CD4-positive, alpha-beta T cell (primary cell): Measurements from ENCODE around the gene MCU. TPM values are rescaled to one million over a fixed set of nuclear protein-coding genes. Genes with fewer than 3 reads are reported as not detected.
"Not testable (repeated sequence)": the region's sequence is repeated elsewhere in the genome, so short reads cannot be mapped to it uniquely, and the experiment has no call there.

ENCODE experiments used
- ATAC-seq: fragments of 200-7000 bp; cut with Tn5 transposase; one replicate; pipeline ENCODE4 v1.10.0; 2022; ENCODE audit warnings: mild to moderate bottlenecking; ENCODE audit not compliant: poor library complexity
- CTCF ChIA-PET: fragments of 350-600 bp; sonication (Branson Sonifier 250); formaldehyde crosslinking; loops from one replicate; lab custom pipeline; 2021; ENCODE audit warnings: antibody characterized with exemption, inconsistent platforms; lab: Charles Lee
- POLR2A ChIA-PET: fragments of 350-600 bp; sonication (Branson Sonifier 250); formaldehyde crosslinking; loops from one replicate; lab custom pipeline; 2021; ENCODE audit warnings: antibody characterized with exemption, inconsistent platforms; lab: Charles Lee
- DNase-seq, 14 experiments: peaks; one replicate each; pipeline ENCODE4 v3.0.0-alpha.2; 2013 to 2020; ENCODE audit warnings: mixed read lengths in 2 of 14
- H3K27ac ChIP-seq, 2 donors: one replicate each; pipeline versions ENCODE4 v1.5.1 to v1.7.0; 2013; ENCODE audit warnings: low read length in 2 of 2, low read depth in 1 of 2, mild to moderate bottlenecking in 1 of 2
- H3K27me3 ChIP-seq, 2 experiments: 1 replicate in 1 of 2; 2 replicates in 1 of 2; pipeline versions ENCODE4 v1.6.1 to v1.7.0; 2013; ENCODE audit warnings: low read length in 2 of 2, control low read depth in 1 of 2, mild to moderate bottlenecking in 1 of 2, moderate library complexity in 1 of 2; ENCODE audit not compliant: insufficient read depth in 2 of 2, control insufficient read depth in 1 of 2
- H3K36me3 ChIP-seq: one replicate; pipeline ENCODE4 v1.6.1; 2013; ENCODE audit warnings: low read length, control low read depth; ENCODE audit not compliant: insufficient read depth
- H3K4me1 ChIP-seq: one replicate; pipeline ENCODE4 v1.6.1; 2013; ENCODE audit warnings: low read length, control low read depth; ENCODE audit not compliant: insufficient read depth
- H3K4me3 ChIP-seq: one replicate; pipeline ENCODE4 v1.5.1; 2013; ENCODE audit warnings: mild to moderate bottlenecking, low read length, moderate library complexity
- H3K9me3 ChIP-seq, 2 experiments: 1 replicate in 1 of 2; 2 replicates in 1 of 2; pipeline versions ENCODE4 v1.6.1 to v1.7.0; 2013; ENCODE audit warnings: low read length in 2 of 2, mild to moderate bottlenecking in 2 of 2, control low read depth in 1 of 2, moderate library complexity in 1 of 2; ENCODE audit not compliant: control insufficient read depth in 1 of 2, insufficient read depth in 1 of 2
- H3K27ac Mint-ChIP-seq: one replicate; pipeline ENCODE4 v1.8.0; 2020; ENCODE audit warnings: mixed read lengths
- H3K27me3 Mint-ChIP-seq: one replicate; pipeline ENCODE4 v1.8.0; 2021; ENCODE audit warnings: mixed read lengths
- H3K36me3 Mint-ChIP-seq: one replicate; pipeline ENCODE4 v1.8.0; 2021; ENCODE audit warnings: low read depth, mixed read lengths
- H3K4me1 Mint-ChIP-seq: one replicate; pipeline ENCODE4 v1.8.0; 2021; ENCODE audit warnings: low read depth, mixed read lengths
- H3K4me3 Mint-ChIP-seq: one replicate; pipeline ENCODE4 v1.8.0; 2020; ENCODE audit warnings: mild to moderate bottlenecking, mixed read lengths
- H3K9me3 Mint-ChIP-seq: one replicate; pipeline ENCODE4 v1.8.0; 2020; ENCODE audit warnings: mixed read lengths
- intact Hi-C, 2 experiments: fragments of 100-400 bp; cut with DNase I in 1 of 2; cut with micrococcal nuclease in 1 of 2; formaldehyde crosslinking; loops; one replicate each; pipeline versions ENCODE4 v1.15.1 to v1.9.0; 2023 to 2025; cut with DNase I, micrococcal nuclease
- total RNA-seq, 174 experiments: library from RNA in 2 of 174; stranded (reverse) in 2 of 174; gene quantifications; one replicate each; pipeline ENCODE4 v1.2.3 and lab custom pipeline; 2021 to 2026
- TF ChIP-seq, protein P1 (sequence below): fragments of 200-600 bp; IDR thresholded peaks from one replicate; pipeline ENCODE4 v1.8.0; 2022; ENCODE audit warnings: antibody characterized with exemption, mild to moderate bottlenecking

Gene MCU
- total RNA-seq, 2 experiments from 2014 or later: 10.3 to 12.0 TPM

DNA sequence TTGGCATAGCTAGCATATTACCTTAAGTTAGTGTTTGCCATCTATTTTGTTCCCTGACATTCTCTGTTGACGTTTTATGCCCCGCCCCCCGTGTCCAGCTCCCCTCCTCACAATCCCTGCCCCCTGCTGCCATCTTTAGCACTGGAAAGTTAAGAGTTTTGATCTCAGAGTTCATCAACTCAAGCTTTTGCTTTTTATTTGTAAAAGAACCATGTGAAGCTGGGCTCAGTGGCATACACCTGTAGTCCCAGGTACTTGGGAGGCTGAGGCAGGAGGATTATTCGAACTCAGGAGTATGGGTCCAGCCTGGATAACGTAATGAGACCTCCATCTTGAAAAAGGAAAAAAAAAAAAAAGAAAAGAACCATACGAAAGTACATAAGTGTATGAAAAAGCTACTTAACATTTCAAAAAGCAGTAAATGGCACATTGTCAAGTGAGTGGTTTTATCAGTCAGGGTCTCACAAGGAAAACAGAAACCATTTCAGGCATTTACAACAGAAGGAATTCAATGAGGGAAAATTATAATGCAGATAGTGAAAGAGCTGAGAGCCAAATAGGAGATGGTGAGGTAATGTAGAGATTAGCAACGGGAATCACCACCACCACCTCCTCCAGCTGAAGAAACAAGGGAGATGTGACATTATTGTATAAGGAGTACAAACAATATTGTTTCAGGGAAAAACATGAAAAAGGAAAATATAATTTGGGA is 64.9 kb downstream of the MCU start:
- intact Hi-C loops: no loop called here
- DNase-seq: no peak
- ChIA-PET POLR2A (interaction anchor here (0.7 kb wide), 1 partner anchor 906 kb away, joined by 4 read pairs; the partner anchor contains the start of gene PSAP), CTCF (no interaction called here)
- Histone ChIP-seq H3K27ac (no peak overlapping the region), H3K4me1 (peaks cover 7% of the 10 kb centered on the region), H3K9me3 (no peaks in the 10 kb centered on the region), H3K4me3 (no peak overlapping the region), H3K36me3 (no peaks in the 10 kb centered on the region), H3K27me3 (no peaks in the 10 kb centered on the region)
- H3K9me3 Mint-ChIP-seq: no peaks in the 10 kb centered on the region
- H3K4me3 Mint-ChIP-seq: no peak overlapping the region
- H3K27ac Mint-ChIP-seq: no peak overlapping the region
- no peaks in the 10 kb centered on the region for H3K27me3 Mint-ChIP-seq
- H3K4me1 Mint-ChIP-seq: peaks cover 10% of the 10 kb centered on the region
- no peaks in the 10 kb centered on the region for H3K36me3 Mint-ChIP-seq
- no peak for ATAC-seq
- TF ChIP-seq, protein P1, sequence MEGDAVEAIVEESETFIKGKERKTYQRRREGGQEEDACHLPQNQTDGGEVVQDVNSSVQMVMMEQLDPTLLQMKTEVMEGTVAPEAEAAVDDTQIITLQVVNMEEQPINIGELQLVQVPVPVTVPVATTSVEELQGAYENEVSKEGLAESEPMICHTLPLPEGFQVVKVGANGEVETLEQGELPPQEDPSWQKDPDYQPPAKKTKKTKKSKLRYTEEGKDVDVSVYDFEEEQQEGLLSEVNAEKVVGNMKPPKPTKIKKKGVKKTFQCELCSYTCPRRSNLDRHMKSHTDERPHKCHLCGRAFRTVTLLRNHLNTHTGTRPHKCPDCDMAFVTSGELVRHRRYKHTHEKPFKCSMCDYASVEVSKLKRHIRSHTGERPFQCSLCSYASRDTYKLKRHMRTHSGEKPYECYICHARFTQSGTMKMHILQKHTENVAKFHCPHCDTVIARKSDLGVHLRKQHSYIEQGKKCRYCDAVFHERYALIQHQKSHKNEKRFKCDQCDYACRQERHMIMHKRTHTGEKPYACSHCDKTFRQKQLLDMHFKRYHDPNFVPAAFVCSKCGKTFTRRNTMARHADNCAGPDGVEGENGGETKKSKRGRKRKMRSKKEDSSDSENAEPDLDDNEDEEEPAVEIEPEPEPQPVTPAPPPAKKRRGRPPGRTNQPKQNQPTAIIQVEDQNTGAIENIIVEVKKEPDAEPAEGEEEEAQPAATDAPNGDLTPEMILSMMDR: no peak

GRCh38 chr10:72757732-72758131 is 65.8 kb downstream of the MCU start:
- H3K36me3 Mint-ChIP-seq: no peaks in the 10 kb centered on the region
- no peak overlapping the region for H3K27ac ChIP-seq
- POLR2A ChIA-PET: no interaction called here
- intact Hi-C loops: no loop called here
- H3K4me1 Mint-ChIP-seq: peaks cover 6% of the 10 kb centered on the region
- H3K9me3 Mint-ChIP-seq: no peaks in the 10 kb centered on the region
- CTCF ChIA-PET: no interaction called here
- no peak overlapping the region for H3K4me3 Mint-ChIP-seq
- no peaks in the 10 kb centered on the region for H3K27me3 Mint-ChIP-seq
- no peaks in the 10 kb centered on the region for H3K36me3 ChIP-seq
- no peaks in the 10 kb centered on the region for H3K27me3 ChIP-seq
- peaks cover 7% of the 10 kb centered on the region for H3K4me1 ChIP-seq
- H3K27ac Mint-ChIP-seq: no peak overlapping the region
- DNase-seq (no peak), ATAC-seq (no peak)
- H3K4me3 ChIP-seq: no peak overlapping the region
- TF ChIP-seq, protein P1: no peak
- H3K9me3 ChIP-seq: no peaks in the 10 kb centered on the region

- H3K27ac Mint-ChIP-seq, CTCF ChIA-PET, H3K9me3 Mint-ChIP-seq, H3K4me1 ChIP-seq, H3K4me1 Mint-ChIP-seq, POLR2A ChIA-PET, H3K27me3 Mint-ChIP-seq, ATAC-seq, intact Hi-C loops, DNase-seq, H3K27ac ChIP-seq, H3K4me3 ChIP-seq, H3K9me3 ChIP-seq, H3K27me3 ChIP-seq, H3K36me3 Mint-ChIP-seq, H3K4me3 Mint-ChIP-seq, H3K36me3 ChIP-seq: not testable (repeated sequence)
Observed at GRCh38 chr10:72758930-72759329, 67.0 kb downstream of the MCU start.

DNA sequence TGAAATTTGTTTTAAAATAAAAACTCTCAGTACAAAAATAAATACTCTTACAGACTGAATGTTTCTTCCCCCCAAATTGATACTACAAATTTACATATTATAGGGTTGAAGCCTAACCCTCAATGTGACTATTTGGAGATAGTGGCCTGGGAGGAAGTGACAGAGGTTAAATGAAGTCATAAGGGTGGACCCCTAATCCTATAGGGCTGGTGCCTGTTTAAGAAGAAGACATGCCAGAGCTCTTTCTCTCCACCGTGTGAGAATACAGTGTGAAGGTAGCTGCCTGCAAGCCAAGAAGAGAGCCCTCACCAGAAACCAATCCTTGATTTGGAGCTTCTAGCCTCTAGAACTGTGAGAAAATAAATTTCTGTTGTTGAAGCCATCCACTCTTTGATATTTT is 67.6 kb downstream of the MCU start:
- intact Hi-C loops: no loop called here
- Histone ChIP-seq H3K36me3 (no peaks in the 10 kb centered on the region), H3K4me3 (no peak overlapping the region), H3K27ac (no peak overlapping the region), H3K27me3 (no peaks in the 10 kb centered on the region), H3K9me3 (no peaks in the 10 kb centered on the region), H3K4me1 (no peaks in the 10 kb centered on the region)
- no peaks in the 10 kb centered on the region for H3K9me3 Mint-ChIP-seq
- DNase-seq: no peak
- H3K27ac Mint-ChIP-seq: no peak overlapping the region
- peaks cover 10% of the 10 kb centered on the region for H3K36me3 Mint-ChIP-seq
- no peak for ATAC-seq
- TF ChIP-seq, protein P1: no peak
- CTCF ChIA-PET: no interaction called here
- no peak overlapping the region for H3K4me3 Mint-ChIP-seq
- H3K27me3 Mint-ChIP-seq: no peaks in the 10 kb centered on the region
- POLR2A ChIA-PET: no interaction called here
- H3K4me1 Mint-ChIP-seq: no peaks in the 10 kb centered on the region
